ENCODE measurements around the gene RPS6KA5. TPM values are rescaled to one million over a fixed set of nuclear protein-coding genes. Genes with fewer than 3 reads are reported as not detected.

RPS6KA5 gene
- total RNA-seq, 5 donors from 2014 or later (not counting 1 experiment from before 2014, with no cell fraction given), result 28.8 to 39.8 (median 35.3) TPM

GRCh38 chr14:90995785-90996184, 64.7 kb downstream of the RPS6KA5 start:
- Histone ChIP-seq H3K4me1 (ENCODE audit: control insufficient read depth in 1 of 2, extremely low read depth in 1 of 2, insufficient read depth in 2 of 2, low read length in 2 of 2) (no peaks in the 10 kb centered on the region), H3K9me3 (no peaks in the 10 kb centered on the region), H3K4me3 (ENCODE audit: control insufficient read depth in 1 of 2, extremely low read depth in 1 of 2, low read length in 1 of 2) (no peak overlapping the region), H3K27ac (ENCODE audit: low read length) (no peak overlapping the region), H3K36me3 (ENCODE audit: control insufficient read depth in 2 of 2, extremely low read depth in 1 of 2, insufficient read depth in 1 of 2, low read length in 1 of 2) (peaks cover 3 to 16% of the 10 kb centered on the region in 2 donors), H3K27me3 (replicated peaks in 1 of 2; ENCODE audit: control insufficient read depth in 2 of 2, extremely low read depth in 1 of 2, insufficient read depth in 2 of 2, low read length in 1 of 2) (no peaks in the 10 kb centered on the region)
- ATAC-seq (replicated peaks in 1 of 4) (no peak), DNase-seq (no peak)
- H3K4me1 Mint-ChIP-seq, result peaks cover 0 to 12% (median 8%) of the 10 kb centered on the region in 3 donors
- H3K36me3 Mint-ChIP-seq, result peaks cover 52% of the 10 kb centered on the region
- H3K4me3 Mint-ChIP-seq, result no peak overlapping the region
- WGBS (ENCODE audit: insufficient coverage), result 86% methylated on average over 1 of the region's 4 CpGs
- H3K9me3 Mint-ChIP-seq, result no peaks in the 10 kb centered on the region
- ChIA-PET CTCF (no interaction called here), POLR2A (no interaction called here)
- no peak overlapping the region for H3K27ac Mint-ChIP-seq
- H3K27me3 Mint-ChIP-seq, result no peaks in the 10 kb centered on the region

GRCh38 chr14:90993792-90994191, 66.6 kb downstream of the RPS6KA5 start:
- Histone ChIP-seq H3K27ac (ENCODE audit: low read length) (no peak overlapping the region), H3K27me3 (replicated peaks in 1 of 2; ENCODE audit: control insufficient read depth in 2 of 2, extremely low read depth in 1 of 2, insufficient read depth in 2 of 2, low read length in 1 of 2) (no peaks in the 10 kb centered on the region), H3K9me3 (no peaks in the 10 kb centered on the region), H3K36me3 (ENCODE audit: control insufficient read depth in 2 of 2, extremely low read depth in 1 of 2, insufficient read depth in 1 of 2, low read length in 1 of 2) (peaks cover 2 to 6% of the 10 kb centered on the region in 2 donors), H3K4me3 (ENCODE audit: control insufficient read depth in 1 of 2, extremely low read depth in 1 of 2, low read length in 1 of 2) (no peak overlapping the region), H3K4me1 (ENCODE audit: control insufficient read depth in 1 of 2, extremely low read depth in 1 of 2, insufficient read depth in 2 of 2, low read length in 2 of 2) (no peaks in the 10 kb centered on the region)
- CTCF ChIA-PET, result no interaction called here
- WGBS (ENCODE audit: insufficient coverage), result 78% methylated on average over 1 of the region's 3 CpGs
- Mint-ChIP-seq H3K4me3 (no peak overlapping the region), H3K27me3 (no peaks in the 10 kb centered on the region), H3K27ac (no peak overlapping the region), H3K9me3 (no peaks in the 10 kb centered on the region), H3K4me1 (peaks cover 0 to 12% (median 9%) of the 10 kb centered on the region in 3 donors), H3K36me3 (peaks cover 51% of the 10 kb centered on the region)
- ATAC-seq (replicated peaks in 1 of 4) (no peak), DNase-seq (no peak)
- POLR2A ChIA-PET, result interaction anchor here (0.6 to 0.7 kb wide), 4 partner anchors 10 to 1486 kb away, joined by 4 to 6 read pairs (median 4); no protein-coding TSS in a partner anchor

- Histone ChIP-seq H3K4me1 (ENCODE audit: control insufficient read depth in 1 of 2, extremely low read depth in 1 of 2, insufficient read depth in 2 of 2, low read length in 2 of 2) (no peaks in the 10 kb centered on the region), H3K36me3 (ENCODE audit: control insufficient read depth in 2 of 2, extremely low read depth in 1 of 2, insufficient read depth in 1 of 2, low read length in 1 of 2) (no peaks in the 10 kb centered on the region), H3K9me3 (no peaks in the 10 kb centered on the region), H3K27ac (ENCODE audit: low read length) (no peak overlapping the region), H3K4me3 (ENCODE audit: control insufficient read depth in 1 of 2, extremely low read depth in 1 of 2, low read length in 1 of 2) (no peak overlapping the region), H3K27me3 (replicated peaks in 1 of 2; ENCODE audit: control insufficient read depth in 2 of 2, extremely low read depth in 1 of 2, insufficient read depth in 2 of 2, low read length in 1 of 2) (no peaks in the 10 kb centered on the region)
- ATAC-seq (replicated peaks in 1 of 4) (no peak), DNase-seq (no peak)
- Mint-ChIP-seq H3K4me3 (no peak overlapping the region), H3K27me3 (no peaks in the 10 kb centered on the region), H3K27ac (no peak overlapping the region), H3K9me3 (no peaks in the 10 kb centered on the region), H3K4me1 (peaks cover 2 to 14% (median 14%) of the 10 kb centered on the region in 3 donors), H3K36me3 (peaks cover 46% of the 10 kb centered on the region)
- ChIA-PET POLR2A (interaction anchor here (0.6 kb wide), 3 partner anchors 127 to 194 kb away, joined by 3 to 11 read pairs (median 4); no protein-coding TSS in a partner anchor), CTCF (interaction anchor here in 1 of 2 donors (0.9 to 1.0 kb wide), 2 partner anchors 13 to 233 kb away, joined by 3 to 5 read pairs; no protein-coding TSS in a partner anchor)
These were observed 68.6 kb downstream of the RPS6KA5 start for GRCh38 chr14:90991690-90992443.

- H3K27ac Mint-ChIP-seq, result peak overlapping the region in 1 of 2 donors; percentile 63
- Histone ChIP-seq H3K4me1 (ENCODE audit: control insufficient read depth in 1 of 2, extremely low read depth in 1 of 2, insufficient read depth in 2 of 2, low read length in 2 of 2) (no peaks in the 10 kb centered on the region), H3K9me3 (no peaks in the 10 kb centered on the region), H3K4me3 (ENCODE audit: control insufficient read depth in 1 of 2, extremely low read depth in 1 of 2, low read length in 1 of 2) (no peak overlapping the region), H3K27ac (ENCODE audit: low read length) (no peak overlapping the region), H3K27me3 (replicated peaks in 1 of 2; ENCODE audit: control insufficient read depth in 2 of 2, extremely low read depth in 1 of 2, insufficient read depth in 2 of 2, low read length in 1 of 2) (no peaks in the 10 kb centered on the region), H3K36me3 (ENCODE audit: control insufficient read depth in 2 of 2, extremely low read depth in 1 of 2, insufficient read depth in 1 of 2, low read length in 1 of 2) (no peaks in the 10 kb centered on the region)
- ChIA-PET CTCF (no interaction called here), POLR2A (no interaction called here)
- no peak for DNase-seq
- 100% methylated on average over 2 of the region's 3 CpGs for WGBS (ENCODE audit: insufficient coverage)
- H3K9me3 Mint-ChIP-seq, result no peaks in the 10 kb centered on the region
- no peak overlapping the region for H3K4me3 Mint-ChIP-seq
- ATAC-seq (replicated peaks in 1 of 4), result no peak
- peaks cover 43% of the 10 kb centered on the region for H3K36me3 Mint-ChIP-seq
- H3K4me1 Mint-ChIP-seq, result peaks cover 7 to 18% (median 17%) of the 10 kb centered on the region in 3 donors
- H3K27me3 Mint-ChIP-seq, result no peaks in the 10 kb centered on the region
These were observed 70.3 kb downstream of the RPS6KA5 start for GRCh38 chr14:90990141-90990540.

- Histone ChIP-seq H3K27me3 (replicated peaks in 1 of 2; ENCODE audit: control insufficient read depth in 2 of 2, extremely low read depth in 1 of 2, insufficient read depth in 2 of 2, low read length in 1 of 2) (no peaks in the 10 kb centered on the region), H3K27ac (ENCODE audit: low read length) (no peak overlapping the region), H3K4me3 (ENCODE audit: control insufficient read depth in 1 of 2, extremely low read depth in 1 of 2, low read length in 1 of 2) (no peak overlapping the region), H3K36me3 (ENCODE audit: control insufficient read depth in 2 of 2, extremely low read depth in 1 of 2, insufficient read depth in 1 of 2, low read length in 1 of 2) (no peaks in the 10 kb centered on the region), H3K4me1 (ENCODE audit: control insufficient read depth in 1 of 2, extremely low read depth in 1 of 2, insufficient read depth in 2 of 2, low read length in 2 of 2) (no peaks in the 10 kb centered on the region), H3K9me3 (no peaks in the 10 kb centered on the region)
- H3K9me3 Mint-ChIP-seq, result no peaks in the 10 kb centered on the region
- DNase-seq, result no peak
- H3K36me3 Mint-ChIP-seq, result peaks cover 32% of the 10 kb centered on the region
- CTCF ChIA-PET, result no interaction called here
- no peak for ATAC-seq (replicated peaks in 1 of 4)
- POLR2A ChIA-PET, result no interaction called here
- H3K4me1 Mint-ChIP-seq, result peaks cover 7 to 17% (median 11%) of the 10 kb centered on the region in 3 donors
- WGBS (ENCODE audit: insufficient coverage), result no CpG with 5 or more reads among the region's 1 CpG
- H3K27ac Mint-ChIP-seq, result no peak overlapping the region
- no peaks in the 10 kb centered on the region for H3K27me3 Mint-ChIP-seq
- H3K4me3 Mint-ChIP-seq, result no peak overlapping the region
These were observed 73.3 kb downstream of the RPS6KA5 start for GRCh38 chr14:90987140-90987539.

GRCh38 chr14:90986510-90986909, 73.9 kb downstream of the RPS6KA5 start:
- no peak for ATAC-seq (replicated peaks in 1 of 4)
- H3K4me3 Mint-ChIP-seq, result no peak overlapping the region
- Histone ChIP-seq H3K36me3 (ENCODE audit: control insufficient read depth in 2 of 2, extremely low read depth in 1 of 2, insufficient read depth in 1 of 2, low read length in 1 of 2) (no peaks in the 10 kb centered on the region), H3K27ac (ENCODE audit: low read length) (no peak overlapping the region), H3K27me3 (replicated peaks in 1 of 2; ENCODE audit: control insufficient read depth in 2 of 2, extremely low read depth in 1 of 2, insufficient read depth in 2 of 2, low read length in 1 of 2) (no peaks in the 10 kb centered on the region), H3K9me3 (no peaks in the 10 kb centered on the region), H3K4me1 (ENCODE audit: control insufficient read depth in 1 of 2, extremely low read depth in 1 of 2, insufficient read depth in 2 of 2, low read length in 2 of 2) (no peaks in the 10 kb centered on the region), H3K4me3 (ENCODE audit: control insufficient read depth in 1 of 2, extremely low read depth in 1 of 2, low read length in 1 of 2) (no peak overlapping the region)
- DNase-seq, result no peak
- H3K9me3 Mint-ChIP-seq, result no peaks in the 10 kb centered on the region
- WGBS (ENCODE audit: insufficient coverage), result no CpG with 5 or more reads among the region's 1 CpG
- peaks cover 7 to 16% (median 9%) of the 10 kb centered on the region in 3 donors for H3K4me1 Mint-ChIP-seq
- peaks cover 30% of the 10 kb centered on the region for H3K36me3 Mint-ChIP-seq
- H3K27ac Mint-ChIP-seq, result no peak overlapping the region
- CTCF ChIA-PET, result no interaction called here
- H3K27me3 Mint-ChIP-seq, result no peaks in the 10 kb centered on the region
- POLR2A ChIA-PET, result no interaction called here
